ENCODE measurements around the gene LGI4. TPM values are rescaled to one million over a fixed set of nuclear protein-coding genes. Genes with fewer than 3 reads are reported as not detected.

The LGI4 gene
- total RNA-seq, 1 experiment from 2014 or later = 0.32 TPM

- no peaks in the 10 kb centered on the region for H3K9me2 ChIP-seq (ENCODE audit: insufficient read depth)
- H3K27ac ChIP-seq (ENCODE audit: low read depth, low read length) = no peak overlapping the region
- ChIA-PET CTCF (interaction anchor here (0.6 to 1.0 kb wide), 2 partner anchors 9 to 20 kb away, joined by 3 read pairs; no protein-coding TSS in a partner anchor), POLR2A (no interaction called here), RAD21 (ENCODE audit: low non-redundant PET in 1 of 2, low total read pairs in 2 of 2, uncharacterized antibody in 2 of 2, unreplicated experiment in 2 of 2) (no interaction called here)
- no peaks in the 10 kb centered on the region for H3K36me3 ChIP-seq (ENCODE audit: control insufficient read depth in 1 of 2, insufficient read depth in 2 of 2, low read length in 2 of 2)
- no peaks in the 10 kb centered on the region for H4K20me1 ChIP-seq (ENCODE audit: insufficient read depth)
- H2AFZ ChIP-seq (ENCODE audit: low read depth, low read length, poor library complexity, severe bottlenecking) = peak overlapping the region; percentile 86
- DNase-seq (ENCODE audit: low read depth, low spot score) (no peak), ATAC-seq (peak; percentile 33)
- H3K9me3 ChIP-seq (ENCODE audit: control insufficient read depth in 1 of 2, insufficient read depth in 1 of 2, low read depth in 1 of 2, low read length in 2 of 2) = no peaks in the 10 kb centered on the region
- no peak overlapping the region for H3K4me3 ChIP-seq (replicated peaks in 1 of 2; ENCODE audit: low read depth in 1 of 2, low read length in 2 of 2)
- BruUV-seq (replicated peaks) = no TSS peak
- no peaks in the 10 kb centered on the region for H3K79me2 ChIP-seq (ENCODE audit: insufficient read depth, low read length)
- no peaks in the 10 kb centered on the region for H3K27me3 ChIP-seq (ENCODE audit: insufficient read depth, low read length)
- peak overlapping the region; percentile 33; the same call in 1 of the 2 replicates for H3K4me2 ChIP-seq (ENCODE audit: low read length)
- peaks cover 0 to 17% of the 10 kb centered on the region in 2 experiments; a peak in 2 of 4 replicates for H3K4me1 ChIP-seq (ENCODE audit: control insufficient read depth in 1 of 2, insufficient read depth in 2 of 2, low read length in 2 of 2)
- intact Hi-C loops (cut with micrococcal nuclease) = loop anchor here (1.0 kb wide), 1 partner anchor 117 kb away; no protein-coding TSS in a partner anchor
- H3K9ac ChIP-seq (ENCODE audit: low read length) = no peak overlapping the region
- no peak for TF ChIP-seq EGR1 (IDR thresholded peaks at IDR 0.05; ENCODE audit: low read depth)
- TF ChIP-seq MAX (IDR thresholded peaks at IDR 0.05) = no peak
- no peak for TF ChIP-seq TCF7L2 (IDR thresholded peaks at IDR 0.05; ENCODE audit: borderline replicate concordance, extremely low read depth, insufficient read depth, insufficient read length)
- TF ChIP-seq SP1 (IDR thresholded peaks at IDR 0.05; ENCODE audit: low read depth) = no peak
- TF ChIP-seq SIN3A (IDR thresholded peaks at IDR 0.05; ENCODE audit: low read depth) = no peak
- no peak for TF ChIP-seq CEBPB (IDR thresholded peaks at IDR 0.05; ENCODE audit: low read depth)
- TF ChIP-seq POLR2AphosphoS5 (IDR thresholded peaks at IDR 0.05; ENCODE audit: low read depth, low read length) = no peak
- no peak for TF ChIP-seq FOSL1 (IDR thresholded peaks at IDR 0.05; ENCODE audit: low read depth)
- no peak for TF ChIP-seq YY1 (IDR thresholded peaks at IDR 0.05; ENCODE audit: extremely low read depth, insufficient replicate concordance, low read depth, low read length)
- TF ChIP-seq CTCF (IDR thresholded peaks at IDR 0.05 in 2 of 3, conservative IDR thresholded peaks at IDR 0.05 in 1 of 3; ENCODE audit: borderline replicate concordance in 1 of 3, insufficient read depth in 1 of 3, low read depth in 2 of 3, low read length in 2 of 3) = no peak
- TF ChIP-seq EZH2 (IDR thresholded peaks at IDR 0.05) = no peak
- TF ChIP-seq ELF1 (IDR thresholded peaks at IDR 0.05; ENCODE audit: borderline replicate concordance, low read depth) = no peak
- TF ChIP-seq SRF (IDR thresholded peaks at IDR 0.05; ENCODE audit: low read depth) = no peak
- TF ChIP-seq REST (IDR thresholded peaks at IDR 0.05; ENCODE audit: low read depth) = no peak
- TF ChIP-seq ZBTB33 (IDR thresholded peaks at IDR 0.05; ENCODE audit: extremely low read depth, insufficient replicate concordance, low read length) = no peak
- TF ChIP-seq ZNF274 (IDR thresholded peaks at IDR 0.05; ENCODE audit: low read depth, low read length) = no peak
- no peak for TF ChIP-seq JUND (IDR thresholded peaks at IDR 0.05)
- no peak for TF ChIP-seq ATF3 (IDR thresholded peaks at IDR 0.05)
Observed at GRCh38 chr19:35090160-35090505, 44.7 kb downstream of the LGI4 start.
